ENCODE data around the gene ASB11.

ASB11 gene

GRCh38 chrX:15315509-15315908 is at the start of gene ASB11:
Gene ASB11, minus strand, starts transcription at chrX:15315640. Its CDS starts 35 bp downstream, at chrX:15315605.
- TF ChIP-seq POLR2A (IDR thresholded peaks at IDR 0.05; ENCODE audit: low read length) (no peak), GATA1 (IDR thresholded peaks at IDR 0.05; ENCODE audit: low read depth, low read length) (no peak)
- DNase-seq: no peak

GRCh38 chrX:15359701-15360100 is 44.3 kb upstream of the ASB11 start:
- no peak for TF ChIP-seq GATA1 (IDR thresholded peaks at IDR 0.05; ENCODE audit: low read depth, low read length)
- no peak for TF ChIP-seq POLR2A (IDR thresholded peaks at IDR 0.05; ENCODE audit: low read length)
- DNase-seq: no peak

- DNase-seq: no peak
- TF ChIP-seq POLR2A (IDR thresholded peaks at IDR 0.05; ENCODE audit: low read length) (no peak), GATA1 (IDR thresholded peaks at IDR 0.05; ENCODE audit: low read depth, low read length) (no peak)
Measured at GRCh38 chrX:15358533-15358932, 43.1 kb upstream of the ASB11 start.

GRCh38 chrX:15356444-15356843 is 41.0 kb upstream of the ASB11 start:
- no peak for DNase-seq
- TF ChIP-seq POLR2A (IDR thresholded peaks at IDR 0.05; ENCODE audit: low read length): no peak
- TF ChIP-seq GATA1 (IDR thresholded peaks at IDR 0.05; ENCODE audit: low read depth, low read length): no peak

GRCh38 chrX:15350329-15350996 is 35.0 kb upstream of the ASB11 start:
- TF ChIP-seq GATA1 (IDR thresholded peaks at IDR 0.05; ENCODE audit: low read depth, low read length) (no peak), POLR2A (IDR thresholded peaks at IDR 0.05; ENCODE audit: low read length) (no peak)
- no peak for DNase-seq

- peak; percentile 46 to 66 for DNase-seq
- TF ChIP-seq GATA1 (IDR thresholded peaks at IDR 0.05; ENCODE audit: low read depth, low read length) (no peak), POLR2A (IDR thresholded peaks at IDR 0.05; ENCODE audit: low read length) (no peak)
Measured at GRCh38 chrX:15349046-15349445, 33.6 kb upstream of the ASB11 start.

GRCh38 chrX:15345976-15346375 is 30.5 kb upstream of the ASB11 start:
- DNase-seq: no peak
- TF ChIP-seq POLR2A (IDR thresholded peaks at IDR 0.05; ENCODE audit: low read length) (no peak), GATA1 (IDR thresholded peaks at IDR 0.05; ENCODE audit: low read depth, low read length) (no peak)

- TF ChIP-seq GATA1 (IDR thresholded peaks at IDR 0.05; ENCODE audit: low read depth, low read length) (no peak), POLR2A (IDR thresholded peaks at IDR 0.05; ENCODE audit: low read length) (no peak)
- no peak for DNase-seq
Measured at GRCh38 chrX:15344106-15344505, 28.7 kb upstream of the ASB11 start.

- TF ChIP-seq GATA1 (IDR thresholded peaks at IDR 0.05; ENCODE audit: low read depth, low read length) (no peak), POLR2A (IDR thresholded peaks at IDR 0.05; ENCODE audit: low read length) (no peak)
- no peak for DNase-seq
Measured at GRCh38 chrX:15343075-15343476, 27.6 kb upstream of the ASB11 start.

GRCh38 chrX:15340867-15341266 is 25.4 kb upstream of the ASB11 start:
- TF ChIP-seq POLR2A (IDR thresholded peaks at IDR 0.05; ENCODE audit: low read length) (no peak), GATA1 (IDR thresholded peaks at IDR 0.05; ENCODE audit: low read depth, low read length) (no peak)
- no peak for DNase-seq

GRCh38 chrX:15336023-15336413 is 20.6 kb upstream of the ASB11 start:
- peak; percentile 49 to 74 for DNase-seq
- TF ChIP-seq POLR2A (IDR thresholded peaks at IDR 0.05; ENCODE audit: low read length) (no peak), GATA1 (IDR thresholded peaks at IDR 0.05; ENCODE audit: low read depth, low read length) (no peak)

GRCh38 chrX:15335135-15336022 is 19.9 kb upstream of the ASB11 start, which contains the start of gene PIGA:
Gene PIGA, minus strand, starts transcription at chrX:15335523. Its CDS starts 3,593 bp downstream, at chrX:15331930.
- peak; percentile 96 to 97 for DNase-seq
- TF ChIP-seq POLR2A (IDR thresholded peaks at IDR 0.05; ENCODE audit: low read length) (peak; percentile 91), GATA1 (IDR thresholded peaks at IDR 0.05; ENCODE audit: low read depth, low read length) (no peak)

GRCh38 chrX:15334561-15334960 is 19.1 kb upstream of the ASB11 start:
- peak; percentile 32 to 74 for DNase-seq
- no peak for TF ChIP-seq POLR2A (IDR thresholded peaks at IDR 0.05; ENCODE audit: low read length)
- TF ChIP-seq GATA1 (IDR thresholded peaks at IDR 0.05; ENCODE audit: low read depth, low read length): no peak

GRCh38 chrX:15328821-15329220 is 13.4 kb upstream of the ASB11 start:
- no peak for TF ChIP-seq GATA1 (IDR thresholded peaks at IDR 0.05; ENCODE audit: low read depth, low read length)
- no peak for TF ChIP-seq POLR2A (IDR thresholded peaks at IDR 0.05; ENCODE audit: low read length)
- DNase-seq: no peak

Measured in erythroblast (primary cell).